Ecto neural progenitor cell (in vitro differentiated cells): ENCODE results near the gene CDC37L1.

Experiments used
- DNase-seq: peaks from one replicate; pipeline ENCODE4 v3.0.0-alpha.2; 2018; ENCODE audit warnings: low spot score

The CDC37L1 gene

GRCh38 chr9:4755026-4755609 lies 75.7 kb downstream of the CDC37L1 start:
- DNase-seq, result no peak

GRCh38 chr9:4756420-4756819 lies 77.1 kb downstream of the CDC37L1 start:
- DNase-seq, result no peak
